Measurements from ENCODE around the gene GOLIM4.

Gene GOLIM4

DNA sequence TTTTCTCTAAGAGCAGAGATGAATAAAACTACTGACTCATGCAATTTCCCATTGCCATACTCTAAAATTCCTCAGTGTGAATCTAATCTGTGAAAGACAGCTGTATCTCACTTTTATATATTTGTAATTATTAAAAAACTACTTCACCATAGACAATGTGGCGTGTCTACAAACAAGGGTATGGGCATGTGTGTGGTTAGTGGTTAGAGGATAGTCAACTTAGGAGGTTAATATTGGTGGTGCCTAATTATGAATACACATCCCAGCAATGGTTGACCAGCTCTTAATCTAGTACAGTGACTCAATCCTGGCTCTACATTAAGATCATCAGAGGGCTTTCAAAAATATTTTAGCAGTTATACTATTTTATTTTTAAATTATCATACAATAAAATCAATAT lies 94.5 kb downstream of the GOLIM4 start:
- DNase-seq: no peak

DNA sequence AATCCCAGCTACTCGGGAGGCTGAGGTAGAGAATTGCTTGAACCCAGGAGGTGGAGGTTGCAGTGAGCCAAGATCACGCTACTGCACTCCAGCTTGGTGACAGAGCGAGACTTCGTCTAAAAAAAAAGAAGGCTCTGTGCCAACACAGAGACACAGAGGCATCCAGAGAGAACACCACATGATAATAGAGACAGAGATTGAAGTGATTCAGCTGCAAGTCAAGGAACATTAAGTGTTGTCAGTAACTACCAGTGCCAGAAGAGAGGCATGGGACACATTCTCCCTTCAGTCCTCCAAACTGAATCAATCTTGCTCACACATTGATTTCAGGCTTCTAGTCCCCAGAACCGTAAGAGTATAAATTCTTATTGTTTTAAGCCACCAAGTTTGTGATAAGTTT lies 97.5 kb downstream of the GOLIM4 start:
- no peak for DNase-seq

DNA sequence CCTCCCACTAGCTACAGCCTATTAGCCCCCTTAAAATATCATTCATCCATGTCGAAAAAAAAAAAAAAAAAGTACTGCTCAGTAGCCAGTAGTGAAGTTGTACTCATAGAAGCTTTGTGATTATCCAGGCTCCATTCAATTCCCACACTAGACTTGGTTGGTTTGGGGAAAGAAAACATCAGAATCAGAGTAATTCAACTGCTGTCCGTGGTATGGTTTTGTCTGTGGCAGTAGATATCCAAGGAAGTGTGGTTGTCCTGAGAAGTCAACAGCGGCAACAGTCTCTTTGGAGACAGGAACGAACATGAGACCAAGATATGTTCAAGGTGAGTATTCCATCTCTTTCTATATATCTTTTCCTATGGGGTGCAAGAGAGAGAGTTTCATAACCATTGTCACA lies 99.2 kb downstream of the GOLIM4 start:
- no peak for DNase-seq

DNA sequence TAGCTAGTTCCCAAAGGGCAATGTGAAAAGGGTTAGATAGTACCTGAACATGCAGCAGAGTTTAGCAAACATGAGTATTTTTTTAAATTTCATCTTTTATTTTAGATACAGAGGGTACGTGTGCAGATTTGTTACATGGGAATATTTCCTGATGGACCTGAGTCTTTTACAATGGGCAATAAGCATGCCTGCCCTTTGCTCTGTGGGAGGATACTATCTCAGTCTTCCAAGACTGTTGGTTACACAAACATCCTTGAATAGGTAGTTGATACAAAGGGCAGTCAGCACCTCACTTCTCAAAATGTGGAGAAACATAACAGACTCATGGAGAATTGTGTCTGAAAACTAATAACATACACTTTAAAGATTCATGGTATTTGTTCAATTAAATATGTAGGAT lies 103.3 kb downstream of the GOLIM4 start:
- DNase-seq: no peak

DNA sequence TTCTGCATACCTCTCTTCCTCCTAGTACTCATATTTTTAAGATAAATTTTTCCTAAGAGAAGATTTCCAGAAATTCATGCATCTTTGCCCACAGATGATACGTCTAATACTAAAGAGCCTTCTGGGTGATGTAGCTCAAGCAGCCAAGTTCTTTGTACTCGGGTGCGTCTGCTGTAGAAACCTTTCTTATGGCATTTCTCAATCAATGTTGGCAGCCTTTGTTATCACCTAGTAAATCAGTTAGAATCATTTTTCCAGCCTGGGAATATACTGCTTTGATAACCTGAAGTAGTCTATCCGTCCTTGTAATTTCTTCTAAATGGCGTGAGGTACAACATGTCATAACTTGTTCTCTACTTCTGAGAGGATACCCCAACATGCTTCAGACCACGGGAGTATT lies 104.5 kb downstream of the GOLIM4 start:
- no peak for DNase-seq

DNA sequence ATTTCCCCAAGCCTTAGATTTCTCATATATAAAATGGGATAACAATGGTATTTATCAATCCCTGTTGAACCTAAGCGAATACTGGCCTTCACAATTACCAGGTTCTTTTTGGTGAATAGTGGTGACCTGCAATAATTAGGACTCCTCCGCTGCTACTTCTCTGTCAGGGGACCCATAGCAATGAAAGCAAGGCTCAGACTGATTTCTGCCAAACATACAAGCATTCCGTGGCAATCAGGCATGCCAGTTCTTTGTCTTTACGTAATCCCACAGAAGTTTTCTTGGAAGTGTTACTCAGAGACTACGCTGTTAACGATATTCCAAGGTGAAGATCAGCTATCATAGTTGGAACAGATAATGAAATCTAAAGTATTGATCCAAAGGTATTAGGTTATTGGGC lies 105.7 kb downstream of the GOLIM4 start:
- DNase-seq: no peak

DNA sequence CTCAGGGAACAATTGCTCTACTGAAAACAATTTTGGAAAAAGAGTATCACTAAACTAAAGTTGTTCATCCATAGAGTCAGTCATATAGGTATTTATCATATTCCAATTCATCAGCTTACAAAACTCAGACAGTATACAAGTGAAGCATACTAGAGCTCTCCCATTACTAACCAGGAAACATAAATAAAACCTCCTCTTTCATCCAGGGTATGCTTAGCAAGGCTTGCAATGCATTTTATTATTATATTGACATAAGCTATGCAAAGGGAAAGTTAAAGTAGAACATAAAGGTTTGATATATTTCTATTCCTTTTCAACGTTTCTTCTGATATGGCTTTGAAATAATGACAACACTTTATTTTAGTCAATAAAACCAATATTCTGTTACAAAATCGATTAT lies 106.7 kb downstream of the GOLIM4 start:
- DNase-seq: no peak

DNA sequence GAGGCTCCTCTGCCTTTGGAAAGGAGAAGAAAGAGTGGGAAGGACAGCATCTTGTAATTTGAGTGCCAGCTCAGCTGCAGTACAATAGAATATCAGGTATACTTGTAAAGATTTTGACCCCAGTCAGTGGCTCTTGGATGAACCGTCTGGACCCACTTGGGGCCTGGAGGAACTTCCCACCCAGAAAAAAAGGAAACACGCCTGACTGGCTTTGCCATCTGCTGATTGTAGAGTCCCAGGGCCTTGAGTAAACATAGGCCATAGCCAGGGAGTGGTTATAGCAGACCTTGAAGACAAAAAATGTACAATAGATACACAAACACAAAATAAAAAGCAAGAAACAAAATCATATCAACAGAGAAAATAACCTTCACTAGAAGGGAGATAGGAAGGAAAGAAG lies 112.1 kb downstream of the GOLIM4 start:
- DNase-seq: no peak

DNA sequence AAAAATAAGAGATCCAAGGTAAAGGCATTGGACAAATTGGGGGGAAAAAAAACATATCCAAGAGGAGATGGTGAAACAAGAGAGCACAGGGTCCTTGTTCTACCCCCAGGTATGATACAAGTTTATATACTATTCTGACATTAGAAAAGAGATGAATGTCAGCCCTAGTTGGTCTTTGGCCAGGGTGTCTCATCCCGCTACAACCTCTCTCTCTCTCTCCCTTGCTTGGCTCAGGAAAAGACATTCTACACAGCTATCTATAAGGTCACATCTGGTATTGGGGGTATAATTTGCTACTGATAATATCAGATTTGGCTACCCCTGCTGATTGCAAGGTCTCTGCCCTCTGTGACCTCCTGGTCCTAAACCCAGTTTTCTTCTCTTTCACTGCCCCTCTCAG lies 117.2 kb downstream of the GOLIM4 start:
- DNase-seq: no peak

DNA sequence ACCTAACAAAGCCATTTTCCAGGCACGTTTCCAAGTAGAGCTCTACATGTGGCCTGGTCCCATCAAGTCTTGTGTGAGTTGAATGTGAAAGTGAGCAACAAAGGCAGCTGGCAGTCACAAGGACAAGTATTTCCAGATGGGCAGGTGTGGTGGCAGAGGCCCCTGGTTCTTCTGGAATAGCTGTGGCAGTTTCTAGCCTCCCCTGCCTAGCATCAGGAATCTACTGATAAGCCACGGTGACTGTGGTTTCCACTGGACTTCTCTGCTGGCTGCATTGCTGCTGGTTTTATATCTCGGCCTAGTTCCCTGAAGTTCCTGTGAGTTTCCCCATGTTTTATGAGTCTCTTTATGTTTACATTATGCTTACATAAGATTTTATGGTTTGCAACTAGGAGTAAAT lies 117.7 kb downstream of the GOLIM4 start:
- no peak for DNase-seq

DNA sequence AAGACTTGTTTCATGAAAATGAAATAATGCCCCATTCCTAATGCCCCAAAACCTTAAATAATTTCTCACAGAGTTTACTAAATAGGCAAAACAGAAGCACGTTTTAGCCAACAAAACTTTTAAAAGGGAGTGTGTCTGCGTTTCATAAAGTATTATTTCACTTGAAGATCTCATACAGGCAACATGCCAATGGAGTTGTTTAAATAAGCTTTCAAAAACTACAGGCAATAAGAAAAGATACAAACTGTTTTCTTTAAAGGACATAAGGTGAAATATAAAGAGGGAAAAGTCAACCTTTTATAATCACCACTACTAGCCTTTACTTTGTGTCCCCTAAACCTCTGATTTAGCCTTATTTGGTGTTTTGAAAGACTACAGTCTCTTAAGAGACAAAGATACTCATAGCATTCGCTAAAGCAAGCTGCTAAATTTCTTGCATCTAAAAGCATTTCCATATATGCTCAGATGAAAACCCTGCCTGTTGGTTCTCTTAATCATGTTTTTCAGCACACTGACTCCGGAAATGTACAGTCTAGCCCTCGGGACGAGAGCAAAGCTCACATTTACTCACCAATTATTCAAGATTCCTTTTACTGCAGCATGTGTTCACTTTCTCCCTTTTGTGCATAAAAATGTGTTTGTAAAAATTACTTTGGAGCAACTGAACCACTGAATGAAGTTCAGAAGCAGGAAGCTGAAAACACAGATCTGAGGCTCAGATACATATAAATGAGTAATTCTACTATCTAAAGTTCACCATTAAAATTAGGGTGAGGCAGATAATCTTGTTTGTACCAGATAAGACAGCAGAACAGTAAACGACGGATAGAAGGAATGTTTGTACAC lies 119.0 kb downstream of the GOLIM4 start:
- DNase-seq: no peak

DNA sequence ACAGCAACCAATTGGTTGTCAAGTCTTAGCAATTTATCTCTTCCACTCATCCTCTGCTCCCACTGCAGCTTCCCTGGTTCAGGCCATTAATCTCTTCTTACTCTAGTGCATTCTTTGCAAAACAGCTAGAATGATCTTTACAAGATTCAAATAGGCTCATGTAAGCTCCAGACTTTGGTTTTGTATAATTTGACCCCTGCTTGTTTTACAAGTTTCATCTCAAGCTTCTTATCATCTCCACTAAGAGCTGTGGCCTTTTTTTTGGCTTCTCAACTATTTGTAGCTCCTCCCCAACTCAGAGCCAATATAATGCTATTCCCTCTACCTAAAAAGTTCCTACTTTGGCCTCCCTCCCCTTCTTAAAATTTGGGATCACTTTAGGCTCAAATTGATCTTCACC lies 121.8 kb downstream of the GOLIM4 start:
- DNase-seq: no peak

DNA sequence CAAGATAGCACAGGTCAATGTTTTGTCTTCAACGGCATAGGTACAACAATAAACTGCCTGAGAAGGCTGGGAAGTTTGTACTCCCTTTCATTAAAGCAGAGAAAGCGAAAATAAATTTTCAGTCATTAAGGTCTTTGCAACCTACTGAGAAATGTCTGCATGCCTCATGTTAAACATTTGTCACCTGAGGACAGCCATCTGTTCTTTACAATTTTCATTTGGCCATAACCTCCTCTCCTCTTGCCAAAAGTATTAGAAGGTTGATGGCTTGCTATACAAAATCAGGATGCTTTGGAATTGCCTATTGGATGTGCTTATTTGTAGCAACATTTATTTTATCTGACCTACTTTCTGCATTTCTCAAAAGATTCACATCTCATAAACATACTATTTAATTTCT lies 122.7 kb downstream of the GOLIM4 start:
- DNase-seq: no peak

DNA sequence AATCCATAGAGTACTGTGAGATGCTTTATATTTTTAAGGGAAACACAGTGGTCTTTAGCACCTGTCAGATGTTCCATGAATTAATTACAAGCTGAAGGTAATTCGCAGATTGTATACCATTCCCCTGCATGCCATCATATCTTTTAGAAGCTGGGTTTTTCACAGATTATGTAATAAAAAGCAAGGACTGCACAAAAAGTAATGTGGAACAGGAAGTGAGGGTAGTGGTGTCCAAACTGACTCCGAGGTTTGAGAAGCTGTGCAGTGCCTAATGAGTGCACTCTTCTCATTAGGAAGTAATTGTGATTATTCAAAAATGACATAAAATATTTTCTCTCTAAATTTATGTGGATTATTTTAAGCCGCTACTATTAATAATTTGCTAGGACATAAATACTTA lies 123.2 kb downstream of the GOLIM4 start:
- no peak for DNase-seq

DNA sequence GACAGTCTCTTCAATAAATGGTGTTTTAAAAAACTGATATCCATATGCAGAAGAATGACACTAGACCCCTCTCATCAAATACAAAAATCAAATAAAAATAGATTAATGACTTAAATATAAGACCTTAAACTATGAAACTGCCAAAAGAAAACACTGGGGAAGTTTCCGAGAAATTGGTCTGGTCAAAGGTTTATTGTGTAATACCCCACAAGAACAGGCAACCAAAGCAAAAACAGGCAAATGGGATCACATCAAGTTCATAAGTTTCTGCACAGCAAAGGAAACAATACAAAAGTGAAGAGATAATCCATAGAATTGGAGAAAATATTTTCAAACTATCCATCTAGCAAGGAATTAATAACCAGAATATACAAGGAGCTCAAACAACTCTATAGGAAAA lies 126.2 kb downstream of the GOLIM4 start:
- no peak for DNase-seq

DNA sequence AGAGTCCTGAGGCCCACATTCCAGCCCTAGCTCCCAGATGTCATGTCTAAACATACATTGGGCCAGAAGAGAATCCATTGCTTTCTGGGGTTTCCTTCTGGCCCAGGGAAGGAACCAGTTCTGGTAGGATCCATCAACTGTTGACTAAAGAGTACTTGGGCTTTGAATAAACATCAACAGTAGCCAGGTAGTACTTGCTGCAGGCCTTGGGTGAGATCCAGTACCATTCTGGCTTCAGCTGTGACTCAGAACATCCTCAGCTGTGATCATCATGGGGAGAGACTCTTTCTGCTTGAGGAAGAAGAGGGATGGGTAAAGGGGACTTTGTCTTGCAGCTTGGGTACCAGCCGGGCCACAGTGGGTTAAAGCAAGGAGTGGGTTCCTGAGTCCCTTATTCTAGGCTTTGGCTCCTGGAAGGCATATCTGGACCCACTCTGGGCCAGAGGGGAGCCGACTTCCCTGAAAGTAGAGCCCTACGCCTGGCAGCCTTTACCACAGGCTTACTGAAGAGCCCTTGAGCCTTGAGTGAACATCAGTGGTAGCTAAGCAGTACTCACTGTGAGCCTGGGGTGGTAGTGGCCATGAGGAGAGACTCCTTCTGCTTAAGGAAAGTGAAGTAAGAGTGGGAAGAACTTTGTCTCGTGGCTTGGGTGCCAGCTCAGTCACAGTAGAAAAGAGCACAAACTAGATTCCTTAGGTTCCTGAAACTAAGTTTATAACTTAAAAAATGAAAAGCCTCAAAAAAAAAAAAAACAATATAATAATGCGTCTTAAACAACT lies 128.3 kb downstream of the GOLIM4 start:
- no peak for DNase-seq
